ENCODE data around the gene TMPO. TPM values are rescaled to one million over a fixed set of nuclear protein-coding genes. Genes with fewer than 3 reads are reported as not detected.

Gene TMPO
- total RNA-seq, 3 donors from 2014 or later, result 42.9 to 115 (median 67.8) TPM

DNA sequence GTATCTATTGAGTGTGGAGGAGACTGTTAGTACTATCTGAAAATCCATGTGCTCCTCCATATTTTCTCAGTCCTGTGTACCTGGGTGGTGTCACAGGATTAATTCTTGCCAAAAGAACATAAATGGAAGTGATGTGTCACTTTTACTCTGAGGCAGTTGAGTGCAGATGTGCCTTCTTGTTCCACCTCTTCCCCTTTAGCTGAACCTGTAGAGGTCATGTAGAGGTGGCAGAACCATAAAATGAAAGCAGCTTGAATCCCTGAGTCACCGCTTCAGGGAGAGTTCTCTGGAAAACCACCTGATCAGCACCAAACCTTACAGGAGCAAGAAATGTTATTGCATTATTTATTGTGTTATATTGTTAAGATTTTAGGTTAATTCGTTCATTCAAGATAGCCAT lies 63.4 kb downstream of the TMPO start:
- Histone ChIP-seq H3K9me3 (no peaks in the 10 kb centered on the region), H3K4me1 (no peaks in the 10 kb centered on the region), H3K36me3 (no peaks in the 10 kb centered on the region), H3K27me3 (no peaks in the 10 kb centered on the region), H3K4me3 (no peak overlapping the region), H3K27ac (no peak overlapping the region)
- TF ChIP-seq CTCF (IDR thresholded peaks at IDR 0.05) (no peak), POLR2A (IDR thresholded peaks at IDR 0.05) (no peak), POLR2AphosphoS5 (IDR thresholded peaks at IDR 0.05) (no peak)
- no peak for DNase-seq (ENCODE audit: low spot score in 2 of 2)
- intact Hi-C loops (cut with DNase I; ENCODE audit: low total_unique reads), result no loop called here

DNA sequence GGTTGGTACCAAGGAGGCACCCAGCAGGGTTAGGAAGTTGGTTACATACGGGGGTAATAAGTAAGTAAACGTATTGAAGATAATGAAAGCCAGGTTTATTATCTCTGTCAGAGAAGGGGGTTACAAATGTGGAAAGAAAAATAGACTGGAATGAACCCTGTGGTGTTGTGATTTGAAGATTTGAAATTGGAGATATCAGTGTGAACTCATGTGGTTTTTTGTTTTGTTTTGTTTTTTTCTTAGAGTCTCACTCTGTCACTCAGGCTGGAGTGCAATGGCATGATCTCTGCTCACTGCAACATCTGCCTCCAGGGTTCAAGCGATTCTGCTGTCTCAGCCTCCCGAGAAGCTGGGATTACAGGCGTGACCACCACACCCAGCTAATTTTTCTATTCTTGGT lies 64.0 kb downstream of the TMPO start:
- Histone ChIP-seq H3K27me3 (no peaks in the 10 kb centered on the region), H3K4me1 (no peaks in the 10 kb centered on the region), H3K4me3 (no peak overlapping the region), H3K9me3 (no peaks in the 10 kb centered on the region), H3K36me3 (no peaks in the 10 kb centered on the region), H3K27ac (no peak overlapping the region)
- no peak for TF ChIP-seq POLR2AphosphoS5 (IDR thresholded peaks at IDR 0.05)
- no peak for DNase-seq (ENCODE audit: low spot score in 2 of 2)
- intact Hi-C loops (cut with DNase I; ENCODE audit: low total_unique reads), result no loop called here

DNA sequence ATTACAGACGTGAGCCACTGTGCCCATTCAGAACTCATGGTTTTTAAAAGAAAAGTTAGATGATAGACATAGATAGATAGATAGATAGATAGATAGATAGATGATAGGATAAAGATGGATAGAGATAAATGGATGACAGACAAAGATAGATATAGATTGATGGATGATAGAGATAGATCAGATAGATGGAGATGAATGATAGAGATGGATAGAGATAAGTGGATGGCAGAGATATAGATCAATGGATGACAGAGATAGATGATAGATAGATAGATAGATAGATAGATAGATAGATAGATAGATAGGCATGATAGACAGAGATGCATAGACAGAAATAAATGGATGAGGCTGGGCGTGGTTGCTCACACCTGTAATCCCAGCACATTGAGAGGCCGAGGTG lies 64.4 kb downstream of the TMPO start:
- DNase-seq (ENCODE audit: low spot score in 2 of 2), result no peak
- Histone ChIP-seq H3K9me3 (no peaks in the 10 kb centered on the region), H3K4me3 (no peak overlapping the region), H3K4me1 (no peaks in the 10 kb centered on the region), H3K27me3 (no peaks in the 10 kb centered on the region), H3K27ac (no peak overlapping the region), H3K36me3 (no peaks in the 10 kb centered on the region)
- TF ChIP-seq POLR2A (IDR thresholded peaks at IDR 0.05) (no peak), CTCF (IDR thresholded peaks at IDR 0.05) (no peak), POLR2AphosphoS5 (IDR thresholded peaks at IDR 0.05) (no peak)
- intact Hi-C loops (cut with DNase I; ENCODE audit: low total_unique reads), result no loop called here

- intact Hi-C loops (cut with DNase I; ENCODE audit: low total_unique reads), result no loop called here
Observed at GRCh38 chr12:98580695-98581094, 65.3 kb downstream of the TMPO start.

DNA sequence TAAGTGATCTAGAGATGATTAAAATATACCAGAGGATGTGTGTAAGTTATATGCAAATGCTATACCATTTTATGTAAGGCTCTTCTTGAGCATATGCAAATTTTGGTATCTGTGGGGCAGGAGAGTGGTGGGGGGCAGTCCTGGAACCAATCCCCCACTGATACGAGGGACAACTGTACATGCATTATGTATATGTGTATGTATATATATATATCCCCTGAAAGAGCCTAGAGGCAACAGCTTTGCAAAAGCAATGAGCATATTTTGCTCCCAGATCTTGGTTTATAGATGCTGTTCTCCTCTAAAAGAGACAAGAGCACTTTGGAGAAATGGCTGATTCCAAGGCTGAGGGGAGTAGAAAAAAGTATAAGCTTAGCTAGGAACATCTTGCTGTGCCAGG lies 65.7 kb downstream of the TMPO start:
- intact Hi-C loops (cut with DNase I; ENCODE audit: low total_unique reads), result no loop called here
- Histone ChIP-seq H3K36me3 (no peaks in the 10 kb centered on the region), H3K4me3 (no peak overlapping the region), H3K4me1 (no peaks in the 10 kb centered on the region), H3K9me3 (no peaks in the 10 kb centered on the region), H3K27ac (no peak overlapping the region), H3K27me3 (no peaks in the 10 kb centered on the region)
- DNase-seq (ENCODE audit: low spot score in 2 of 2), result no peak
- TF ChIP-seq CTCF (IDR thresholded peaks at IDR 0.05) (no peak), POLR2AphosphoS5 (IDR thresholded peaks at IDR 0.05) (no peak), POLR2A (IDR thresholded peaks at IDR 0.05) (no peak)

More at GRCh38 chr12:98580695-98581094, 65.3 kb downstream of the TMPO start:
- H3K9me3 ChIP-seq, result no peaks in the 10 kb centered on the region
- no peaks in the 10 kb centered on the region for H3K4me1 ChIP-seq
- H3K36me3 ChIP-seq, result no peaks in the 10 kb centered on the region
- TF ChIP-seq POLR2A (IDR thresholded peaks at IDR 0.05) (no peak), CTCF (IDR thresholded peaks at IDR 0.05) (no peak), POLR2AphosphoS5 (IDR thresholded peaks at IDR 0.05) (no peak)
- no peak overlapping the region for H3K4me3 ChIP-seq
- no peak overlapping the region for H3K27ac ChIP-seq
- no peaks in the 10 kb centered on the region for H3K27me3 ChIP-seq
- DNase-seq (ENCODE audit: low spot score in 2 of 2), result no peak

- no peaks in the 10 kb centered on the region for H3K36me3 ChIP-seq
- H3K9me3 ChIP-seq, result no peaks in the 10 kb centered on the region
- DNase-seq (ENCODE audit: low spot score in 2 of 2), result no peak
- TF ChIP-seq CTCF (IDR thresholded peaks at IDR 0.05) (no peak), POLR2A (IDR thresholded peaks at IDR 0.05) (no peak), POLR2AphosphoS5 (IDR thresholded peaks at IDR 0.05) (no peak)
- intact Hi-C loops (cut with DNase I; ENCODE audit: low total_unique reads), result no loop called here
- H3K4me3 ChIP-seq, result no peak overlapping the region
- no peaks in the 10 kb centered on the region for H3K27me3 ChIP-seq
- H3K4me1 ChIP-seq, result no peaks in the 10 kb centered on the region
- no peak overlapping the region for H3K27ac ChIP-seq
Observed at GRCh38 chr12:98582093-98582492, 66.7 kb downstream of the TMPO start.
